ENCODE results near the gene IQCM.

Gene IQCM

GRCh38 chr4:149728444-149728843, 87.2 kb downstream of the IQCM start:
- no peak overlapping the region for H3K4me3 ChIP-seq (ENCODE audit: low read depth, low read length)

GRCh38 chr4:149727663-149728062, 88.0 kb downstream of the IQCM start:
- Histone ChIP-seq H3K4me1 (ENCODE audit: control insufficient read depth, insufficient read depth, low read length) (no peaks in the 10 kb centered on the region), H3K36me3 (ENCODE audit: control insufficient read depth, insufficient read depth, low read length) (peaks cover 2% of the 10 kb centered on the region), H3K4me3 (ENCODE audit: low read depth, low read length) (no peak overlapping the region), H3K9ac (ENCODE audit: low read depth, low read length) (no peak overlapping the region), H3K9me3 (ENCODE audit: control insufficient read depth, insufficient read depth, low read length) (no peaks in the 10 kb centered on the region), H3K27me3 (ENCODE audit: control insufficient read depth, insufficient read depth, low read length) (no peaks in the 10 kb centered on the region)

More at GRCh38 chr4:149728444-149728843, 87.2 kb downstream of the IQCM start:
- H3K9ac ChIP-seq (ENCODE audit: low read depth, low read length): no peak overlapping the region
- peaks cover 2% of the 10 kb centered on the region for H3K36me3 ChIP-seq (ENCODE audit: control insufficient read depth, insufficient read depth, low read length)
- H3K9me3 ChIP-seq (ENCODE audit: control insufficient read depth, insufficient read depth, low read length): no peaks in the 10 kb centered on the region
- no peaks in the 10 kb centered on the region for H3K4me1 ChIP-seq (ENCODE audit: control insufficient read depth, insufficient read depth, low read length)
- H3K27me3 ChIP-seq (ENCODE audit: control insufficient read depth, insufficient read depth, low read length): no peaks in the 10 kb centered on the region

GRCh38 chr4:149723065-149723464, 92.6 kb downstream of the IQCM start:
- Histone ChIP-seq H3K36me3 (ENCODE audit: control insufficient read depth, insufficient read depth, low read length) (peaks cover 2% of the 10 kb centered on the region), H3K27me3 (ENCODE audit: control insufficient read depth, insufficient read depth, low read length) (no peaks in the 10 kb centered on the region), H3K9me3 (ENCODE audit: control insufficient read depth, insufficient read depth, low read length) (no peaks in the 10 kb centered on the region), H3K4me1 (ENCODE audit: control insufficient read depth, insufficient read depth, low read length) (no peaks in the 10 kb centered on the region), H3K4me3 (ENCODE audit: low read depth, low read length) (no peak overlapping the region), H3K9ac (ENCODE audit: low read depth, low read length) (no peak overlapping the region)

GRCh38 chr4:149719806-149720205, 95.8 kb downstream of the IQCM start:
- no peaks in the 10 kb centered on the region for H3K36me3 ChIP-seq (ENCODE audit: control insufficient read depth, insufficient read depth, low read length)

GRCh38 chr4:149719357-149719756, 96.3 kb downstream of the IQCM start:
- Histone ChIP-seq H3K27me3 (ENCODE audit: control insufficient read depth, insufficient read depth, low read length) (no peaks in the 10 kb centered on the region), H3K9me3 (ENCODE audit: control insufficient read depth, insufficient read depth, low read length) (no peaks in the 10 kb centered on the region), H3K4me1 (ENCODE audit: control insufficient read depth, insufficient read depth, low read length) (no peaks in the 10 kb centered on the region), H3K9ac (ENCODE audit: low read depth, low read length) (no peak overlapping the region), H3K4me3 (ENCODE audit: low read depth, low read length) (no peak overlapping the region), H3K36me3 (ENCODE audit: control insufficient read depth, insufficient read depth, low read length) (no peaks in the 10 kb centered on the region)

More at GRCh38 chr4:149719806-149720205, 95.8 kb downstream of the IQCM start:
- no peaks in the 10 kb centered on the region for H3K4me1 ChIP-seq (ENCODE audit: control insufficient read depth, insufficient read depth, low read length)
- H3K27me3 ChIP-seq (ENCODE audit: control insufficient read depth, insufficient read depth, low read length): no peaks in the 10 kb centered on the region
- no peak overlapping the region for H3K4me3 ChIP-seq (ENCODE audit: low read depth, low read length)
- no peak overlapping the region for H3K9ac ChIP-seq (ENCODE audit: low read depth, low read length)
- no peaks in the 10 kb centered on the region for H3K9me3 ChIP-seq (ENCODE audit: control insufficient read depth, insufficient read depth, low read length)

DNA sequence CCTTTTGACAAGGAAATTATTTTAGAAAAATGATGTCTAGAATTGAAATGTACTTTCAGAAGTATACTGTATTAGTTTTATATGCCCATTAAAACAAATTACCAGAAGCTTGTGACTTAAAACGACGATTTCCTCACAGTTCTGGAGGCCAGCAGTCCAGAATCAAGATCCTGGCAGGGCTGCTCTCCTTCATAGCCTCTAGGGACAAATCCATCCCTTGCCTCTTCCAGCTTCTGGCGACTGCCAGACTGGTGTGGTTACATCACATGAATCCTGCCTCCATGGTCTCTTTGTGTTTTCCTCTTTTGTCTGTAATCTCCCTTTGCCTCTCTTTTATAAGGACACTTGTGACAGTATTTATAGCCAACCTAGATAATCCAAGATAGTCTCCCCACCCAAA, 97.1 kb downstream of the IQCM start:
- Histone ChIP-seq H3K36me3 (ENCODE audit: control insufficient read depth, insufficient read depth, low read length) (no peaks in the 10 kb centered on the region), H3K4me3 (ENCODE audit: low read depth, low read length) (no peak overlapping the region), H3K4me1 (ENCODE audit: control insufficient read depth, insufficient read depth, low read length) (no peaks in the 10 kb centered on the region), H3K9me3 (ENCODE audit: control insufficient read depth, insufficient read depth, low read length) (no peaks in the 10 kb centered on the region), H3K9ac (ENCODE audit: low read depth, low read length) (no peak overlapping the region), H3K27me3 (ENCODE audit: control insufficient read depth, insufficient read depth, low read length) (no peaks in the 10 kb centered on the region)

DNA sequence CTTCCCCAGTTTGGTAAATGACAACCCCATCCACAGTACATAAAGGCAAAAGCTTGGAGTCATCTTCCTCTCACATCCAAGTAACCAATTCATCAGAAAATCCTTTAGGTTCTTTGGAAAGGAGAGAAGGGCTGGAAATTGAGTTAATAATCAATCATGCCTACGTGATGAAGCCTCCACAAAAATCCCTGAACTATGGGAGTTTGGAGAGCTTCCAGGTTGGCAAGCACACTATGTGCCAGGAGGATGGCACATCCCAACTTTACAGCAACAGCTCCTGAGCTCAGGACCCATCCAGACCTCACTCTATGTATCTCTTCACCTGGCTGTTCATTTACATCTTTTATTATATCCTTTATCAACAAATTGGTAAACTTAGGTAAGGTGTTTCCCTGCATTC, 98.9 kb downstream of the IQCM start:
- Histone ChIP-seq H3K36me3 (ENCODE audit: control insufficient read depth, insufficient read depth, low read length) (no peaks in the 10 kb centered on the region), H3K4me3 (ENCODE audit: low read depth, low read length) (no peak overlapping the region), H3K27me3 (ENCODE audit: control insufficient read depth, insufficient read depth, low read length) (no peaks in the 10 kb centered on the region)

GRCh38 chr4:149715822-149716585, 99.6 kb downstream of the IQCM start:
- peaks cover 2% of the 10 kb centered on the region for H3K4me1 ChIP-seq (ENCODE audit: control insufficient read depth, insufficient read depth, low read length)
- H3K9me3 ChIP-seq (ENCODE audit: control insufficient read depth, insufficient read depth, low read length): no peaks in the 10 kb centered on the region
- no peaks in the 10 kb centered on the region for H3K36me3 ChIP-seq (ENCODE audit: control insufficient read depth, insufficient read depth, low read length)
- no peaks in the 10 kb centered on the region for H3K27me3 ChIP-seq (ENCODE audit: control insufficient read depth, insufficient read depth, low read length)
- H3K9ac ChIP-seq (ENCODE audit: low read depth, low read length): no peak overlapping the region
- H3K4me3 ChIP-seq (ENCODE audit: low read depth, low read length): no peak overlapping the region

More for the DNA sequence above, 98.9 kb downstream of the IQCM start:
- H3K9ac ChIP-seq (ENCODE audit: low read depth, low read length): no peak overlapping the region
- no peaks in the 10 kb centered on the region for H3K9me3 ChIP-seq (ENCODE audit: control insufficient read depth, insufficient read depth, low read length)
- H3K4me1 ChIP-seq (ENCODE audit: control insufficient read depth, insufficient read depth, low read length): peaks cover 2% of the 10 kb centered on the region

- no peaks in the 10 kb centered on the region for H3K9me3 ChIP-seq (ENCODE audit: control insufficient read depth, insufficient read depth, low read length)
- H3K4me1 ChIP-seq (ENCODE audit: control insufficient read depth, insufficient read depth, low read length): peaks cover 2% of the 10 kb centered on the region
- no peak overlapping the region for H3K9ac ChIP-seq (ENCODE audit: low read depth, low read length)
- no peak overlapping the region for H3K4me3 ChIP-seq (ENCODE audit: low read depth, low read length)
- no peaks in the 10 kb centered on the region for H3K36me3 ChIP-seq (ENCODE audit: control insufficient read depth, insufficient read depth, low read length)
- no peaks in the 10 kb centered on the region for H3K27me3 ChIP-seq (ENCODE audit: control insufficient read depth, insufficient read depth, low read length)
These were observed 102.6 kb downstream of the IQCM start for GRCh38 chr4:149713031-149713430.

GRCh38 chr4:149711593-149712365, 103.9 kb downstream of the IQCM start:
- Histone ChIP-seq H3K36me3 (ENCODE audit: control insufficient read depth, insufficient read depth, low read length) (no peaks in the 10 kb centered on the region), H3K4me3 (ENCODE audit: low read depth, low read length) (no peak overlapping the region), H3K9me3 (ENCODE audit: control insufficient read depth, insufficient read depth, low read length) (no peaks in the 10 kb centered on the region), H3K4me1 (ENCODE audit: control insufficient read depth, insufficient read depth, low read length) (peaks cover 2% of the 10 kb centered on the region), H3K9ac (ENCODE audit: low read depth, low read length) (no peak overlapping the region), H3K27me3 (ENCODE audit: control insufficient read depth, insufficient read depth, low read length) (no peaks in the 10 kb centered on the region)

GRCh38 chr4:149709640-149710039, 106.0 kb downstream of the IQCM start:
- Histone ChIP-seq H3K27me3 (ENCODE audit: control insufficient read depth, insufficient read depth, low read length) (no peaks in the 10 kb centered on the region), H3K9ac (ENCODE audit: low read depth, low read length) (no peak overlapping the region), H3K4me3 (ENCODE audit: low read depth, low read length) (no peak overlapping the region), H3K4me1 (ENCODE audit: control insufficient read depth, insufficient read depth, low read length) (peaks cover 2% of the 10 kb centered on the region), H3K9me3 (ENCODE audit: control insufficient read depth, insufficient read depth, low read length) (no peaks in the 10 kb centered on the region), H3K36me3 (ENCODE audit: control insufficient read depth, insufficient read depth, low read length) (no peaks in the 10 kb centered on the region)
